Measurements from ENCODE around the gene OR10J4.

The OR10J4 gene

GRCh38 chr1:159474926-159475325 is 42.9 kb downstream of the OR10J4 start:
- no peaks in the 10 kb centered on the region for H3K9me3 ChIP-seq (ENCODE audit: control insufficient read depth, low read length)
- no peaks in the 10 kb centered on the region for H3K79me2 ChIP-seq
- no peaks in the 10 kb centered on the region for H3K36me3 ChIP-seq (ENCODE audit: control insufficient read depth, insufficient read depth, low read length)
- H3K27ac ChIP-seq: no peak overlapping the region
- H3K4me3 ChIP-seq (ENCODE audit: low read depth, low read length): no peak overlapping the region
- H3K9ac ChIP-seq: no peak overlapping the region
- H3K4me1 ChIP-seq: no peaks in the 10 kb centered on the region
- no peak overlapping the region for H2AFZ ChIP-seq
- TF ChIP-seq CTCF (IDR thresholded peaks at IDR 0.05): no peak
- H3K4me2 ChIP-seq (ENCODE audit: low read length): no peak overlapping the region
- no peaks in the 10 kb centered on the region for H3K27me3 ChIP-seq (ENCODE audit: control insufficient read depth, insufficient read depth, low read length)

All from parathyroid adenoma (tissue), 2 donors.